Omental fat pad (tissue), 4 donors: ENCODE measurements around the gene GYS1. TPM values are rescaled to one million over a fixed set of nuclear protein-coding genes. Genes with fewer than 3 reads are reported as not detected.
"Not testable (repeated sequence)": the region's sequence is repeated elsewhere in the genome, so short reads cannot be mapped to it uniquely, and the experiment has no call there.

Source experiments
- ATAC-seq: fragments of 150-250 bp; one replicate; pipeline ENCODE4 v1.9.1; 2016; ENCODE audit warnings: mild to moderate bottlenecking, moderate library complexity; ENCODE audit not compliant: low FRiP score
- DNase-seq: peaks from one replicate; pipeline ENCODE4 v3.0.0-alpha.2; 2019; ENCODE audit warnings: low spot score
- small RNA-seq: library from RNA; depleted of rRNA; stranded (forward); fragments of <200 nt; gene quantifications from one replicate; pipeline ENCODE3, GENCODE V24; 2016
- total RNA-seq, 4 donors: library from RNA; depleted of rRNA; stranded (reverse); fragments of >200 nt; gene quantifications; one replicate each; pipeline ENCODE4 v1.1.0, GENCODE V29; 2016
- TF ChIP-seq, protein P1 (sequence below), 3 donors: fragments of 450-650 bp; IDR thresholded peaks; one replicate each; pipeline ENCODE4 v1.5.1; 2016 to 2017; ENCODE audit warnings: antibody characterized with exemption in 3 of 3, mild to moderate bottlenecking in 3 of 3, moderate library complexity in 2 of 3

Gene GYS1
- total RNA-seq, 4 donors from 2014 or later: 34.3 to 41.0 (median 38.8) TPM

- ATAC-seq: no peak
- no peak for DNase-seq
- TF ChIP-seq, protein P1, sequence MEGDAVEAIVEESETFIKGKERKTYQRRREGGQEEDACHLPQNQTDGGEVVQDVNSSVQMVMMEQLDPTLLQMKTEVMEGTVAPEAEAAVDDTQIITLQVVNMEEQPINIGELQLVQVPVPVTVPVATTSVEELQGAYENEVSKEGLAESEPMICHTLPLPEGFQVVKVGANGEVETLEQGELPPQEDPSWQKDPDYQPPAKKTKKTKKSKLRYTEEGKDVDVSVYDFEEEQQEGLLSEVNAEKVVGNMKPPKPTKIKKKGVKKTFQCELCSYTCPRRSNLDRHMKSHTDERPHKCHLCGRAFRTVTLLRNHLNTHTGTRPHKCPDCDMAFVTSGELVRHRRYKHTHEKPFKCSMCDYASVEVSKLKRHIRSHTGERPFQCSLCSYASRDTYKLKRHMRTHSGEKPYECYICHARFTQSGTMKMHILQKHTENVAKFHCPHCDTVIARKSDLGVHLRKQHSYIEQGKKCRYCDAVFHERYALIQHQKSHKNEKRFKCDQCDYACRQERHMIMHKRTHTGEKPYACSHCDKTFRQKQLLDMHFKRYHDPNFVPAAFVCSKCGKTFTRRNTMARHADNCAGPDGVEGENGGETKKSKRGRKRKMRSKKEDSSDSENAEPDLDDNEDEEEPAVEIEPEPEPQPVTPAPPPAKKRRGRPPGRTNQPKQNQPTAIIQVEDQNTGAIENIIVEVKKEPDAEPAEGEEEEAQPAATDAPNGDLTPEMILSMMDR (IDR thresholded peaks at IDR 0.05): no peak
Measured at GRCh38 chr19:48922548-48923490, 70.3 kb downstream of the GYS1 start.

DNA sequence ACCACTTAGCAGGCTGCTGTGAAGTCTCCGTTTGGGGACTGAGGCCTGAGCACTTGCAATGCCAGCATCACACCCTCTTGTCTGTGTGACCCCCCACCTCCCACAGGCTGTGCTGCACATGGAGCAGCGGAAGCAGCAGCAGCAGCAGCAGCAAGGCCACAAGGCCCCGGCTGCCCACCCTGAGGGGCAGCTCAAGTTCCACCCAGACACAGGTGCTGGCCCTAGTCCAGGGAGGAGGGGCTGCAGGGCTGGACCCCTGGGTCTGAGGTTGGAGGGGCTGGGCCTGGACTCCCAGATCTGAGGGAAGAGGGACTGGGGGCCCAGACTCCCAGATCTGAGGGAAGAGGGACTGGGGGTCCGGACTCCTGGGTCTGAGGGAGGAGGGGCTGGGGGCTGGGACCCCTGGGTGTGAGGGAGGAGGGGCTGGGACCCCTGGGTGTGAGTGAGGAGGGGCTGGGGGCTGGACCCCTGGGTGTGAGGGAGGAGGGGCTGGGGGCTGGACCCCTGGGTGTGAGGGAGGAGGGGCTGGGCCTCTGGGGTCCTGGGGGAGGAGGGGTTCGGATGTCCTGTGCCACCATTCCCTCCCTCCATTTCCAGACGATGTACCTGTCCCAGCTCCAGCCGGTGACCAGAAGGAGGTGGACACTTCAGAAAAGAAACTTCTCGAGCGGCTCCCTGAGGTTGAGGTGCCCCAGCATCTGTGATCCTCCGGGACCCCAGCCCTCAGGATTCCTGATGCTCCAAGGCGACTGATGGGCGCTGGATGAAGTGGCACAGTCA, 71.2 kb downstream of the GYS1 start:
- ATAC-seq (no peak), DNase-seq (no peak)
- TF ChIP-seq, protein P1 (IDR thresholded peaks at IDR 0.05): no peak

- no peak for DNase-seq
- ATAC-seq: no peak
Measured at GRCh38 chr19:48920949-48921348, 72.2 kb downstream of the GYS1 start.

DNA sequence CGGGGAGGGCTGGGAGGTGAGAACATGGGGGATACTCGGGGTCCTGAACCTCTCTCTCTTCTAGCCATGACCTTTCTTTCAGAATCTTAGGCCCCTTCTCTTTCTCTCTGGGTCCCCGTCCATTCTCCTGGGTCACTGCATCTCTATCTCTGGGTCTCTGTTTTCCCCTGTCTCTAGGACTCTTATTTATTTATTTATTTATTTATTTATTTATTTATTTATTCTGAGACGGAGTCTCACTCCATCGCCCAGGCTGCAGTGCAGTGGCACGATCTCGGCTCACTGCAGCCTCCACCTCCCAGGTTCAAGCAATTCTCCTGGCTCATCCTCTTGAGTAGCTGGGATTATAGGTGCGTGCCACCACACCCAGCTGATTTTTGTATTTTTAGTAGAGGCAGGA, 73.8 kb downstream of the GYS1 start:
- ATAC-seq, DNase-seq: not testable (repeated sequence)

More at GRCh38 chr19:48920949-48921348, 72.2 kb downstream of the GYS1 start:
- TF ChIP-seq, protein P1 (IDR thresholded peaks at IDR 0.05): no peak

- TF ChIP-seq, protein P1 (IDR thresholded peaks at IDR 0.05): no peak
- ATAC-seq (no peak), DNase-seq (no peak)
Measured at GRCh38 chr19:48918801-48919247, 74.3 kb downstream of the GYS1 start.

Small RNA genes within 50 kb of the gene (small RNA-seq; reads per million reads assigned to genes)
- not detected for gene AC026803.1
- gene MIR6798: not detected

Other genes with a start within 250 kb of the GYS1 start
- 1 to 10 TPM in 3 of 4 donors, not detected in 1; 1.3 to 2.5 (median 1.3) TPM for gene IZUMO1, start 246.4 kb downstream of the GYS1 start, total RNA-seq
- 1 to 10 TPM; 2.2 to 7.1 (median 5.3) TPM for gene FUT1, start 240.7 kb downstream of the GYS1 start, total RNA-seq
- not detected for gene FGF21, start 237.8 kb downstream of the GYS1 start, total RNA-seq
- gene BCAT2, start 182.3 kb downstream of the GYS1 start, total RNA-seq: 10 to 100 TPM; 20.5 to 65.3 (median 37.2) TPM
- 10 to 100 TPM; 11.0 to 19.3 (median 13.0) TPM for gene HSD17B14, start 156.8 kb downstream of the GYS1 start, total RNA-seq
- gene PLEKHA4, start 124.7 kb downstream of the GYS1 start, total RNA-seq: 10 to 100 TPM in 3 of 4 donors, 1 to 10 TPM in 1; 7.3 to 18.7 (median 14.9) TPM
- gene PPP1R15A, start 120.9 kb downstream of the GYS1 start, total RNA-seq: 100 to 1,000 TPM; 105 to 282 (median 176) TPM
- gene TULP2, start 94.6 kb downstream of the GYS1 start, total RNA-seq: not detected
- 100 to 1,000 TPM; 197 to 280 (median 253) TPM for gene NUCB1, start 93.0 kb downstream of the GYS1 start, total RNA-seq
- gene DHDH, start 59.6 kb downstream of the GYS1 start, total RNA-seq: not detected
- 10 to 100 TPM; 26.4 to 64.2 (median 37.3) TPM for gene BAX, start 38.4 kb downstream of the GYS1 start, total RNA-seq
- 1,000 to 10,000 TPM; 6,104 to 9,580 (median 8,850) TPM for gene FTL, start 28.0 kb downstream of the GYS1 start, total RNA-seq
- gene RUVBL2, start 578 bp upstream of the GYS1 start, total RNA-seq: 10 to 100 TPM; 66.3 to 83.9 (median 72.4) TPM
- not detected for gene LHB, start 23.8 kb upstream of the GYS1 start, total RNA-seq
- not detected for gene CGB3, start 31.0 kb upstream of the GYS1 start, total RNA-seq
- not detected for gene CGB2, start 38.6 kb upstream of the GYS1 start, total RNA-seq
- not detected for gene CGB1, start 43.6 kb upstream of the GYS1 start, total RNA-seq
- gene CGB5, start 50.5 kb upstream of the GYS1 start, total RNA-seq: not detected
- not detected for gene CGB8, start 55.8 kb upstream of the GYS1 start, total RNA-seq
- gene CGB7, start 64.4 kb upstream of the GYS1 start, total RNA-seq: not detected
- under 1 TPM in 1 of 4 donors, not detected in 3; 0.84 TPM for gene NTF4, start 71.5 kb upstream of the GYS1 start, total RNA-seq
- gene KCNA7, start 79.4 kb upstream of the GYS1 start, total RNA-seq: not detected
- gene SNRNP70, start 92.1 kb upstream of the GYS1 start, total RNA-seq: 100 to 1,000 TPM; 132 to 314 (median 207) TPM
- gene LIN7B, start 121.1 kb upstream of the GYS1 start, total RNA-seq: 1 to 10 TPM in 3 of 4 donors, not detected in 1; 3.7 to 9.0 (median 3.9) TPM
- 1 to 10 TPM; 1.6 to 3.5 (median 2.9) TPM for gene C19orf73, start 125.8 kb upstream of the GYS1 start, total RNA-seq
- gene PPFIA3, start 126.2 kb upstream of the GYS1 start, total RNA-seq: 10 to 100 TPM in 1 of 4 donors, 1 to 10 TPM in 3; 1.6 to 11.2 (median 4.1) TPM
- gene HRC, start 162.1 kb upstream of the GYS1 start, total RNA-seq: 10 to 100 TPM in 1 of 4 donors, 1 to 10 TPM in 1, under 1 TPM in 2; 0.74 to 13.1 (median 1.7) TPM
- gene TRPM4, start 164.5 kb upstream of the GYS1 start, total RNA-seq: 10 to 100 TPM in 2 of 4 donors, 1 to 10 TPM in 2; 7.2 to 26.0 (median 10.6) TPM